Mesenchymal stem cell (in vitro differentiated cells and primary cell): ENCODE results near the gene SRCAP.

Source experiments
- DNase-seq: peaks from one replicate; pipeline ENCODE4 v3.0.0-alpha.2; 2013
- H2AFZ ChIP-seq: one replicate; pipeline ENCODE4 v1.6.1; 2013; ENCODE audit warnings: low read depth, mild to moderate bottlenecking, control low read depth, inconsistent platforms, low read length, moderate library complexity
- H2AK5ac ChIP-seq: 2 replicates; pipeline ENCODE4 v1.6.1; 2013; ENCODE audit warnings: low read length, moderate library complexity, mild to moderate bottlenecking, inconsistent platforms; ENCODE audit not compliant: severe bottlenecking
- H2BK120ac ChIP-seq: one replicate; pipeline ENCODE4 v1.6.1; 2013; ENCODE audit warnings: low read depth, mild to moderate bottlenecking, inconsistent platforms, low read length, moderate library complexity
- H2BK12ac ChIP-seq, 2 experiments: one replicate each; pipeline ENCODE4 v1.6.1; 2013; ENCODE audit warnings: inconsistent platforms in 2 of 2, low read length in 2 of 2, mild to moderate bottlenecking in 2 of 2, moderate library complexity in 2 of 2, control low read depth in 1 of 2
- H2BK15ac ChIP-seq: one replicate; pipeline ENCODE4 v1.6.1; 2013; ENCODE audit warnings: mild to moderate bottlenecking, low read depth, inconsistent platforms; ENCODE audit not compliant: poor library complexity, severe bottlenecking
- H2BK5ac ChIP-seq: 2 replicates; pipeline ENCODE4 v1.6.1; 2013; ENCODE audit warnings: low read depth, mild to moderate bottlenecking, low read length, control low read depth, inconsistent platforms; ENCODE audit not compliant: poor library complexity, severe bottlenecking
- H3K14ac ChIP-seq, 2 experiments: one replicate each; pipeline ENCODE4 v1.6.1; 2013; ENCODE audit warnings: inconsistent platforms in 2 of 2, low read length in 2 of 2, control low read depth in 1 of 2, mild to moderate bottlenecking in 1 of 2, moderate library complexity in 1 of 2
- H3K18ac ChIP-seq, 2 experiments: one replicate each; pipeline ENCODE4 v1.6.1; 2013; ENCODE audit warnings: inconsistent platforms in 2 of 2, low read length in 2 of 2, control low read depth in 1 of 2, low read depth in 1 of 2, mild to moderate bottlenecking in 1 of 2
- H3K23ac ChIP-seq, 2 experiments: one replicate each; pipeline ENCODE4 v1.6.1; 2013; ENCODE audit warnings: inconsistent platforms in 2 of 2, low read length in 2 of 2, mild to moderate bottlenecking in 2 of 2, moderate library complexity in 2 of 2, control low read depth in 1 of 2
- H3K27ac ChIP-seq: 2 replicates; pipeline ENCODE4 v1.5.1; 2013; ENCODE audit warnings: mild to moderate bottlenecking, moderate library complexity, low read length, control low read depth, inconsistent platforms; ENCODE audit not compliant: poor library complexity, severe bottlenecking
- H3K27me3 ChIP-seq, 2 experiments: 2 replicates each; pipeline versions ENCODE4 v1.6.1 to v1.7.0; 2013; ENCODE audit warnings: low read length in 2 of 2, mild to moderate bottlenecking in 2 of 2, moderate library complexity in 2 of 2, control low read depth in 1 of 2, inconsistent platforms in 1 of 2; ENCODE audit not compliant: control insufficient read depth in 1 of 2, insufficient read depth in 1 of 2
- H3K36me3 ChIP-seq, 2 experiments: 2 replicates each; pipeline versions ENCODE4 v1.6.1 to v1.7.0; 2013; ENCODE audit warnings: low read length in 2 of 2, control low read depth in 1 of 2, inconsistent platforms in 1 of 2, low read depth in 1 of 2, mild to moderate bottlenecking in 1 of 2; ENCODE audit not compliant: insufficient read depth in 2 of 2, control insufficient read depth in 1 of 2
- H3K4ac ChIP-seq, 2 experiments: one replicate each; pipeline ENCODE4 v1.6.1; 2013; ENCODE audit warnings: inconsistent platforms in 2 of 2, low read length in 2 of 2, mild to moderate bottlenecking in 2 of 2, moderate library complexity in 2 of 2, control low read depth in 1 of 2, low read depth in 1 of 2
- H3K4me1 ChIP-seq: 2 replicates; pipeline ENCODE4 v1.6.1; 2013; ENCODE audit warnings: low read depth, low read length, control low read depth; ENCODE audit not compliant: control insufficient read depth, insufficient read depth
- H3K4me2 ChIP-seq: 2 replicates; pipeline ENCODE4 v1.6.1; 2013; ENCODE audit warnings: low read length, mild to moderate bottlenecking, inconsistent platforms; ENCODE audit not compliant: poor library complexity, severe bottlenecking
- H3K4me3 ChIP-seq, 2 experiments: 2 replicates each; pipeline versions ENCODE4 v1.5.1 to v1.7.0; 2013; ENCODE audit warnings: low read length in 2 of 2, mild to moderate bottlenecking in 2 of 2, control low read depth in 1 of 2, low read depth in 1 of 2; ENCODE audit not compliant: insufficient read depth in 1 of 2
- H3K79me1 ChIP-seq: replicated peaks from 2 replicates; pipeline ENCODE4 v1.6.1; 2013; ENCODE audit warnings: mild to moderate bottlenecking, control low read depth, low read length, inconsistent platforms; ENCODE audit not compliant: poor library complexity, severe bottlenecking
- H3K9ac ChIP-seq: 2 replicates; pipeline ENCODE4 v1.7.0; 2013; ENCODE audit warnings: mild to moderate bottlenecking, low read length, moderate library complexity
- H3K9me3 ChIP-seq: 2 replicates; pipeline ENCODE4 v1.7.0; 2013; ENCODE audit warnings: mild to moderate bottlenecking, low read length; ENCODE audit not compliant: control insufficient read depth
- H4K8ac ChIP-seq: one replicate; pipeline ENCODE4 v1.6.1; 2013; ENCODE audit warnings: inconsistent platforms, mild to moderate bottlenecking, low read length, moderate library complexity
- H4K91ac ChIP-seq: one replicate; pipeline ENCODE4 v1.6.1; 2013; ENCODE audit warnings: mild to moderate bottlenecking, low read length, inconsistent platforms
- WGBS: methylation state at CpG from one replicate; pipeline ENCODE4 v1.1.7; 2013; ENCODE audit warnings: mixed read lengths; 5-methylcytosine and 5-hydroxymethylcytosine counted together

Gene SRCAP

DNA sequence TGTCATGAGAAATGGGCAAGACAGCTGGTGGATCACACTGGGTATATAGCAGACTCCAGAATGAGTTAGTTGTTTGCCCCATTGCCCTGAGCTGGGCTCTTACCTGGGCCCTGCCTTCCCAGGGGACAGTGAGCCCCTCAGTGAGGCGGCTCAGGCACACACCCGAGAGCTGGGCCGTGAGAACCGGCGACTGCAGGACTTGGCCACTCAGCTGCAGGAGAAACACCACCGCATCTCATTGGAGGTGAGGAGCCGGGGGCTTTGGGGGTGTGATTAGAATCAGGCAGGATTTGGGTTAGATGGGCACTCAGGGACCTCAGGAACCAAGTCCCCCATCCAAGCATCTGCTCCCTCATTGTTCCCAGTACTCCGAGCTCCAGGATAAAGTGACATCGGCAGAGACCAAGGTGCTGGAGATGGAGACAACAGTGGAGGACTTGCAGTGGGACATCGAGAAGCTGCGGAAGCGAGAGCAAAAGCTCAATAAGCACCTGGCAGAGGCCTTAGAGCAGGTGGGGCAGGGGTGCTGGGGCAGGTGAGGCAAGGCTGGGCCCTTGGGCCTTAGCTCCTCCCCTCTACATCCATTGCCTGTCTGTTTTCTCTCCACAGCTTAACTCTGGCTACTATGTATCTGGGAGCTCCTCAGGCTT, 66.0 kb downstream of the SRCAP start:
- H2BK5ac ChIP-seq: no peak overlapping the region
- H2BK120ac ChIP-seq: no peak overlapping the region
- H2AFZ ChIP-seq: no peak overlapping the region
- no peak overlapping the region for H4K91ac ChIP-seq
- no peak overlapping the region for H3K4me3 ChIP-seq
- H3K4me2 ChIP-seq: no peak overlapping the region
- WGBS: 98% methylated on average over 10 of the region's 12 CpGs
- no peak overlapping the region for H4K8ac ChIP-seq
- H2BK15ac ChIP-seq: no peak overlapping the region
- H3K14ac ChIP-seq: no peak overlapping the region
- no peaks in the 10 kb centered on the region for H3K9me3 ChIP-seq
- H3K9ac ChIP-seq: no peak overlapping the region
- H2AK5ac ChIP-seq: no peak overlapping the region
- peaks cover 10% of the 10 kb centered on the region for H3K4me1 ChIP-seq
- H3K27me3 ChIP-seq: no peaks in the 10 kb centered on the region
- H3K79me1 ChIP-seq: peaks cover 54% of the 10 kb centered on the region
- H2BK12ac ChIP-seq: no peak overlapping the region
- no peak overlapping the region for H3K23ac ChIP-seq
- H3K36me3 ChIP-seq: peaks cover 65 to 71% of the 10 kb centered on the region in 2 experiments
- H3K18ac ChIP-seq: no peak overlapping the region
- no peak for DNase-seq
- H3K4ac ChIP-seq: no peak overlapping the region
- H3K27ac ChIP-seq: no peak overlapping the region

DNA sequence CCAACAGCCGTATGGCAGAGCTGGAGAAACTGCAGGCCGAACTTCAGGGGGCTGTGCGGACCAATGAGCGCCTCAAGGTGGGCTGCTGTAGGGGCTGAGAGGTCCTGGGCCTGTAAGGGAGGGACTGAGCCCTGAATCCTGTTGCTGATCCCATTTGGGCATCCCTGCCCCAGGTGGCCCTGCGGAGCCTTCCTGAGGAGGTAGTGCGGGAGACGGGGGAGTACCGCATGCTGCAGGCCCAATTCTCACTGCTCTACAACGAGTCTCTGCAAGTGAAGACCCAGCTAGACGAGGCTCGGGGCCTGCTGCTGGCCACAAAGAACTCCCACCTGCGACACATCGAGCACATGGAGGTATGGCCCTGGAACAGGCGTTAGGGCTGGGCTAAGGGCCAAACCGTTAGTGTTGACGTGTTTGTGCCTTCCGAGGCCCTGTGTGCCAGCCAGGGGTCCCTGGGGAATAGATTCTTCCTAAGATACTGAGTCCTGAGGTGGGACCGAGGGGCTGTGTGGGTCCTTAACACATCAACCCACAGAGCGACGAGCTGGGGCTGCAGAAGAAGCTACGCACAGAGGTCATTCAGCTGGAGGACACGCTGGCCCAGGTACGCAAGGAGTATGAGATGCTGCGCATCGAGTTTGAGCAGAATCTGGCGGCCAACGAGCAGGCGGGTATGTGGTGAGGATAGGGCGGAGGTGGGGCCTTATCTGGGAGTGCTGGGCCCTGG, 67.4 kb downstream of the SRCAP start:
- no peak overlapping the region for H2BK120ac ChIP-seq
- H3K4me1 ChIP-seq: peaks cover 10% of the 10 kb centered on the region
- no peak overlapping the region for H3K4me3 ChIP-seq
- peaks cover 73 to 84% of the 10 kb centered on the region in 2 experiments for H3K36me3 ChIP-seq
- no peak overlapping the region for H3K4me2 ChIP-seq
- no peak overlapping the region for H3K23ac ChIP-seq
- no peak overlapping the region for H2BK12ac ChIP-seq
- no peak overlapping the region for H4K8ac ChIP-seq
- peaks cover 49% of the 10 kb centered on the region for H3K79me1 ChIP-seq
- no peak overlapping the region for H2BK5ac ChIP-seq
- no peak overlapping the region for H3K14ac ChIP-seq
- no peak overlapping the region for H3K27ac ChIP-seq
- H2BK15ac ChIP-seq: no peak overlapping the region
- no peaks in the 10 kb centered on the region for H3K9me3 ChIP-seq
- H2AFZ ChIP-seq: no peak overlapping the region
- DNase-seq: no peak
- H3K4ac ChIP-seq: no peak overlapping the region
- H3K18ac ChIP-seq: no peak overlapping the region
- no peak overlapping the region for H2AK5ac ChIP-seq
- H3K27me3 ChIP-seq: no peaks in the 10 kb centered on the region
- H4K91ac ChIP-seq: no peak overlapping the region
- WGBS: 96% methylated on average over 29 of the region's 29 CpGs
- H3K9ac ChIP-seq: no peak overlapping the region

DNA sequence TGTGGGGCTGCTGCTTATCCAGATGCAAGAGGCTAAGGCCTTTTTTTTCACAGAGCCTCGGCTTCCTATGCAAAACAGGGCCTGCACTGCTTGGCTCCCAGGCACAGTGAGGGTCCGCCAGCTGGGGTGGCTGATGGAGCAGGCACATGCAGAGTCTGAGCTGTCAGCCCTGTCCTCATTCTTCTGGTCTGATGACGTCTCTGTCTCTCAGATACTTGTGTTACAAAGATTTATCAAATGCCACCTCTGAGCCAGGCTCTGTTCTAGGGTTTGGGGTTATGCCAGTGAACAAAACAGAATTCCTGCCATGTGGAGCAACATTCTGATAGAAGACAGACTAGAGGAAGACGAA, 67.9 kb downstream of the SRCAP start:
- WGBS: 91% methylated on average over 4 of the region's 4 CpGs
- H2BK5ac ChIP-seq: no peak overlapping the region

DNA sequence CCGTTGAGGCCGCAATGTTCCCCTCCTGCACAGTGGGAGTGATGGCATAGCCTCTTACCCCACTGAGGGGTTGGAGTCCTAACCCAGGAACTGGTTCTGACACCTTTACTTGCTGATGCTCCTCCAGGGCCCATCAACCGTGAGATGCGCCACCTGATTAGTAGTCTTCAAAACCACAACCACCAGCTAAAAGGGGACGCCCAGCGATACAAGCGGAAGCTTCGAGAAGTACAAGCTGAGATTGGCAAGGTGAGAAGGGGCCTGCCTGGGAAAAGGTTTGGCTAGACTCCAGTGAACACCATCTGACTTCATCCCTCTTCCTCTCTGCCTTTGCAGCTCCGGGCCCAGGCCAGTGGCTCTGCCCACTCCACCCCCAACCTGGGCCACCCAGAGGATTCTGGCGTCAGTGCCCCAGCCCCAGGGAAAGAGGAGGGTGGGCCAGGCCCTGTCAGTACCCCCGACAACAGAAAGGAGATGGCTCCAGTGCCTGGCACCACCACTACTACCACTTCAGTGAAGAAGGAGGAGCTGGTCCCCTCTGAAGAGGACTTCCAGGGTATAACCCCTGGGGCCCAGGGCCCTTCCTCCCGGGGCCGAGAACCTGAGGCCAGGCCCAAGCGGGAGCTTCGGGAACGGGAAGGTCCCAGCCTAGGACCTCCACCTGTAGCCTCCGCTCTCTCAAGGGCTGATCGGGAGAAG, 68.9 kb downstream of the SRCAP start:
- Histone ChIP-seq H3K9me3 (no peaks in the 10 kb centered on the region), H2BK15ac (no peak overlapping the region), H3K4ac (no peak overlapping the region), H3K79me1 (peaks cover 53% of the 10 kb centered on the region), H3K23ac (no peak overlapping the region), H2AK5ac (no peak overlapping the region), H3K36me3 (peaks cover 88 to 99% of the 10 kb centered on the region in 2 experiments), H3K18ac (no peak overlapping the region), H3K4me3 (no peak overlapping the region), H3K27me3 (no peaks in the 10 kb centered on the region), H2AFZ (no peak overlapping the region), H3K4me2 (no peak overlapping the region), H2BK5ac (no peak overlapping the region), H3K9ac (no peak overlapping the region), H4K8ac (no peak overlapping the region), H3K14ac (no peak overlapping the region), H3K27ac (no peak overlapping the region), H4K91ac (no peak overlapping the region), H3K4me1 (peaks cover 8% of the 10 kb centered on the region), H2BK12ac (no peak overlapping the region), H2BK120ac (no peak overlapping the region)
- no peak for DNase-seq
- 98% methylated on average over 18 of the region's 18 CpGs for WGBS

More for the DNA sequence above, 67.9 kb downstream of the SRCAP start:
- peaks cover 53% of the 10 kb centered on the region for H3K79me1 ChIP-seq
- no peak for DNase-seq
- no peak overlapping the region for H2AFZ ChIP-seq
- H3K18ac ChIP-seq: no peak overlapping the region
- H2BK12ac ChIP-seq: no peak overlapping the region
- H3K14ac ChIP-seq: no peak overlapping the region
- H3K9ac ChIP-seq: no peak overlapping the region
- H2BK15ac ChIP-seq: no peak overlapping the region
- H3K27ac ChIP-seq: no peak overlapping the region
- no peak overlapping the region for H2AK5ac ChIP-seq
- no peak overlapping the region for H3K4ac ChIP-seq
- no peak overlapping the region for H4K91ac ChIP-seq
- H3K23ac ChIP-seq: no peak overlapping the region
- H3K27me3 ChIP-seq: no peaks in the 10 kb centered on the region
- peaks cover 78 to 89% of the 10 kb centered on the region in 2 experiments for H3K36me3 ChIP-seq
- H4K8ac ChIP-seq: no peak overlapping the region
- no peak overlapping the region for H2BK120ac ChIP-seq
- peaks cover 10% of the 10 kb centered on the region for H3K4me1 ChIP-seq
- no peak overlapping the region for H3K4me2 ChIP-seq
- H3K4me3 ChIP-seq: no peak overlapping the region
- no peaks in the 10 kb centered on the region for H3K9me3 ChIP-seq
